ENCODE data around the gene DOCK2.
"Not testable (repeated sequence)": the region's sequence is repeated elsewhere in the genome, so short reads cannot be mapped to it uniquely, and the experiment has no call there.

DOCK2 gene

GRCh38 chr5:170082701-170083100, 445.6 kb downstream of the DOCK2 start:
- H3K9me3 ChIP-seq (ENCODE audit: severe bottlenecking): no peaks in the 10 kb centered on the region
- H3K36me3 ChIP-seq: no peaks in the 10 kb centered on the region
- no peak for DNase-seq
- H3K27ac ChIP-seq: no peak overlapping the region
- TF ChIP-seq CTCF (IDR thresholded peaks at IDR 0.05; ENCODE audit: low read depth, low read length): no peak
- peaks cover 53% of the 10 kb centered on the region for H3K27me3 ChIP-seq (ENCODE audit: insufficient read depth, low read depth, severe bottlenecking)
- no peak overlapping the region for H3K4me3 ChIP-seq (ENCODE audit: low read depth, low read length)

- Histone ChIP-seq H3K36me3 (no peaks in the 10 kb centered on the region), H3K4me3 (ENCODE audit: low read depth, low read length) (no peak overlapping the region), H3K9me3 (ENCODE audit: severe bottlenecking) (no peaks in the 10 kb centered on the region), H3K27ac (no peak overlapping the region), H3K27me3 (ENCODE audit: insufficient read depth, low read depth, severe bottlenecking) (peaks cover 42% of the 10 kb centered on the region)
- no peak for TF ChIP-seq CTCF (IDR thresholded peaks at IDR 0.05; ENCODE audit: low read depth, low read length)
- no peak for DNase-seq
These were observed 450.2 kb downstream of the DOCK2 start for GRCh38 chr5:170087168-170087817.

GRCh38 chr5:170092455-170093101, 455.5 kb downstream of the DOCK2 start:
- no peak overlapping the region for H3K4me3 ChIP-seq (ENCODE audit: low read depth, low read length)
- no peaks in the 10 kb centered on the region for H3K36me3 ChIP-seq
- no peak for DNase-seq
- H3K27me3 ChIP-seq (ENCODE audit: insufficient read depth, low read depth, severe bottlenecking): peaks cover 46% of the 10 kb centered on the region
- H3K27ac ChIP-seq: no peak overlapping the region
- no peaks in the 10 kb centered on the region for H3K9me3 ChIP-seq (ENCODE audit: severe bottlenecking)
- TF ChIP-seq CTCF (IDR thresholded peaks at IDR 0.05; ENCODE audit: low read depth, low read length): no peak

- not testable (repeated sequence) for H3K4me3 ChIP-seq (ENCODE audit: low read depth, low read length); DNase-seq; H3K27ac ChIP-seq; H3K36me3 ChIP-seq; H3K9me3 ChIP-seq (ENCODE audit: severe bottlenecking)
- peaks cover 54% of the 10 kb centered on the region for H3K27me3 ChIP-seq (ENCODE audit: insufficient read depth, low read depth, severe bottlenecking)
These were observed 457.3 kb downstream of the DOCK2 start for GRCh38 chr5:170094329-170094728.

GRCh38 chr5:170095646-170096045, 458.6 kb downstream of the DOCK2 start:
- H3K9me3 ChIP-seq (ENCODE audit: severe bottlenecking): peaks cover 3% of the 10 kb centered on the region
- no peak for DNase-seq
- TF ChIP-seq CTCF (IDR thresholded peaks at IDR 0.05; ENCODE audit: low read depth, low read length): no peak
- no peaks in the 10 kb centered on the region for H3K36me3 ChIP-seq
- no peak overlapping the region for H3K27ac ChIP-seq
- H3K27me3 ChIP-seq (ENCODE audit: insufficient read depth, low read depth, severe bottlenecking): peaks cover 65% of the 10 kb centered on the region
- H3K4me3 ChIP-seq (ENCODE audit: low read depth, low read length): no peak overlapping the region

- H3K4me3 ChIP-seq (ENCODE audit: low read depth, low read length): no peak overlapping the region
- no peaks in the 10 kb centered on the region for H3K36me3 ChIP-seq
- peaks cover 76% of the 10 kb centered on the region for H3K27me3 ChIP-seq (ENCODE audit: insufficient read depth, low read depth, severe bottlenecking)
- no peak overlapping the region for H3K27ac ChIP-seq
- H3K9me3 ChIP-seq (ENCODE audit: severe bottlenecking): peaks cover 3% of the 10 kb centered on the region
- TF ChIP-seq CTCF (IDR thresholded peaks at IDR 0.05; ENCODE audit: low read depth, low read length): no peak
- no peak for DNase-seq
These were observed 460.9 kb downstream of the DOCK2 start for GRCh38 chr5:170097934-170098333.
